ENCODE results near the gene TSFM.

GRCh38 chr12:57844709-57845477 lies 62.3 kb downstream of the TSFM start:
- TF ChIP-seq ZNF274 (IDR thresholded peaks at IDR 0.05; ENCODE audit: low read depth, low read length) (no peak), CTCF (IDR thresholded peaks at IDR 0.05 in 2 of 3, conservative IDR thresholded peaks at IDR 0.05 in 1 of 3; ENCODE audit: borderline replicate concordance in 1 of 3, insufficient read depth in 1 of 3, low read depth in 2 of 3, low read length in 2 of 3) (no peak), CBX3 (IDR thresholded peaks at IDR 0.05; ENCODE audit: low read depth) (no peak), POLR2A (IDR thresholded peaks at IDR 0.05; ENCODE audit: borderline replicate concordance, extremely low read depth, insufficient read depth, insufficient read length) (no peak), TCF7L2 (IDR thresholded peaks at IDR 0.05; ENCODE audit: borderline replicate concordance, extremely low read depth, insufficient read depth, insufficient read length) (no peak), EGR1 (IDR thresholded peaks at IDR 0.05; ENCODE audit: low read depth) (no peak), ZFX (IDR thresholded peaks at IDR 0.05) (no peak; the same call in none of the 2 replicates), POLR2AphosphoS5 (IDR thresholded peaks at IDR 0.05; ENCODE audit: low read depth, low read length) (no peak), YY1 (IDR thresholded peaks at IDR 0.05; ENCODE audit: extremely low read depth, insufficient replicate concordance, low read depth, low read length) (no peak)
